Uterus (tissue), 2 donors: ENCODE results near the gene RETSAT.

ENCODE experiments used
- POLR2A ChIP-seq, 2 donors: fragments of 450-650 bp; IDR thresholded peaks; one replicate each; pipeline ENCODE4 v1.6.1; 2016; ENCODE audit warnings: antibody characterized with exemption in 2 of 2, mild to moderate bottlenecking in 1 of 2, moderate library complexity in 1 of 2
- TF ChIP-seq, protein P1 (sequence below), 4 experiments: fragments of 200-600 bp in 2 of 4; fragments of 450-650 bp in 2 of 4; sonication (generic) in 2 of 4; IDR thresholded peaks; one replicate each; pipeline ENCODE4 v1.5.1; 2016 to 2019; ENCODE audit warnings: antibody characterized with exemption in 4 of 4, mild to moderate bottlenecking in 2 of 4, moderate library complexity in 1 of 4

GRCh38 chr2:85378257-85378656 is 23.9 kb upstream of the RETSAT start:
- TF ChIP-seq, protein P1, sequence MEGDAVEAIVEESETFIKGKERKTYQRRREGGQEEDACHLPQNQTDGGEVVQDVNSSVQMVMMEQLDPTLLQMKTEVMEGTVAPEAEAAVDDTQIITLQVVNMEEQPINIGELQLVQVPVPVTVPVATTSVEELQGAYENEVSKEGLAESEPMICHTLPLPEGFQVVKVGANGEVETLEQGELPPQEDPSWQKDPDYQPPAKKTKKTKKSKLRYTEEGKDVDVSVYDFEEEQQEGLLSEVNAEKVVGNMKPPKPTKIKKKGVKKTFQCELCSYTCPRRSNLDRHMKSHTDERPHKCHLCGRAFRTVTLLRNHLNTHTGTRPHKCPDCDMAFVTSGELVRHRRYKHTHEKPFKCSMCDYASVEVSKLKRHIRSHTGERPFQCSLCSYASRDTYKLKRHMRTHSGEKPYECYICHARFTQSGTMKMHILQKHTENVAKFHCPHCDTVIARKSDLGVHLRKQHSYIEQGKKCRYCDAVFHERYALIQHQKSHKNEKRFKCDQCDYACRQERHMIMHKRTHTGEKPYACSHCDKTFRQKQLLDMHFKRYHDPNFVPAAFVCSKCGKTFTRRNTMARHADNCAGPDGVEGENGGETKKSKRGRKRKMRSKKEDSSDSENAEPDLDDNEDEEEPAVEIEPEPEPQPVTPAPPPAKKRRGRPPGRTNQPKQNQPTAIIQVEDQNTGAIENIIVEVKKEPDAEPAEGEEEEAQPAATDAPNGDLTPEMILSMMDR (IDR thresholded peaks at IDR 0.05), result no peak
- TF ChIP-seq POLR2A (IDR thresholded peaks at IDR 0.05), result no peak
